Hepatocyte (in vitro differentiated cells): Measurements from ENCODE around the gene DELE1.

Experiments used
- EZH2 ChIP-seq: fragments of 200-600 bp; sonication (generic); IDR thresholded peaks from 2 replicates; pipeline ENCODE4 v1.6.1; 2016; ENCODE audit warnings: antibody characterized with exemption, mild to moderate bottlenecking, borderline replicate concordance
- TF ChIP-seq, protein P1 (sequence below): fragments of 200-600 bp; sonication (generic); IDR thresholded peaks from 2 replicates; pipeline ENCODE4 v1.5.1; 2016; ENCODE audit warnings: antibody characterized with exemption, mild to moderate bottlenecking; ENCODE audit not compliant: poor library complexity

DNA sequence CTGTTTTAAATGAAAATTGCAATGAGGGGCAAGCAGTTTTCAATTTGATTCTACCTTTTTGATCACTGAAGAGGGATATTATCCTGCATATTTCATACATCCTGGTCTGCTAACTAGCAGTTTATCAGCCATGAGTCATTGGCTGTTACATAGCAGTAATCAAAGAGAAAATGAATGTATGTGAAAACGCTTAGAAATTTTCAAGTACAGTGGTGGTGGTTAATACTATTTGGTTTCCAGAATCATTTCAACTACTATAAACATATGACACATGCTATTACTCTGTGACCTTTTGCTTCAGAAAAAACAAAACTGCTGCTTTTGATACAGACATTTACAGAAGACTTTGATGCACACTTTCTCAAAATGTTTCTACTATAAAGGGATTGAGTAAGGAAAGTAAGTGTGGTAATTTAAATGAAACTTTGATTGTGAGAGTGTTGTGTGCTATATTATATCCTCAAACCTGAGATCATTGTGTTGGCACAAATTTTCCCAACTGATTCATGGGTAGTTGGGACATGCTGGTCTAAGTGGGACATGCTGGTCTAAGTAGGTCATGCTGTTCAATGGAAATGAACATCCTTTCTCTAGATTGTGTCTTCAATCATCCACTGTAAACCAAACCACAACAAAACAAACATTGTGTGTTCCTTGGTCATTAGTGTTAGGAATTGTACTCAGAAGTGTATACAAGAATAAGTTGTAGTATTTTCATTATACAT is 50.4 kb downstream of the DELE1 start:
- TF ChIP-seq EZH2, result no peak
- TF ChIP-seq, protein P1, sequence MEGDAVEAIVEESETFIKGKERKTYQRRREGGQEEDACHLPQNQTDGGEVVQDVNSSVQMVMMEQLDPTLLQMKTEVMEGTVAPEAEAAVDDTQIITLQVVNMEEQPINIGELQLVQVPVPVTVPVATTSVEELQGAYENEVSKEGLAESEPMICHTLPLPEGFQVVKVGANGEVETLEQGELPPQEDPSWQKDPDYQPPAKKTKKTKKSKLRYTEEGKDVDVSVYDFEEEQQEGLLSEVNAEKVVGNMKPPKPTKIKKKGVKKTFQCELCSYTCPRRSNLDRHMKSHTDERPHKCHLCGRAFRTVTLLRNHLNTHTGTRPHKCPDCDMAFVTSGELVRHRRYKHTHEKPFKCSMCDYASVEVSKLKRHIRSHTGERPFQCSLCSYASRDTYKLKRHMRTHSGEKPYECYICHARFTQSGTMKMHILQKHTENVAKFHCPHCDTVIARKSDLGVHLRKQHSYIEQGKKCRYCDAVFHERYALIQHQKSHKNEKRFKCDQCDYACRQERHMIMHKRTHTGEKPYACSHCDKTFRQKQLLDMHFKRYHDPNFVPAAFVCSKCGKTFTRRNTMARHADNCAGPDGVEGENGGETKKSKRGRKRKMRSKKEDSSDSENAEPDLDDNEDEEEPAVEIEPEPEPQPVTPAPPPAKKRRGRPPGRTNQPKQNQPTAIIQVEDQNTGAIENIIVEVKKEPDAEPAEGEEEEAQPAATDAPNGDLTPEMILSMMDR, result no peak
